C4-2B (cell line): ENCODE data around the gene FAHD1.
A peak's percentile ranks its signal among the peaks of the same experiment; 100 is the strongest.

ENCODE experiments used
- H3K27ac ChIP-seq: fragments of 450-650 bp; 2 replicates; pipeline ENCODE4 v1.5.1; 2017
- ZFX ChIP-seq: fragments of 450-650 bp; IDR thresholded peaks from 2 replicates; pipeline ENCODE4 v1.6.1; 2017
- TF ChIP-seq, protein P1 (sequence below): fragments of 450-650 bp; conservative IDR thresholded peaks from 2 replicates; pipeline ENCODE4 v1.5.1; 2017; ENCODE audit warnings: mild to moderate bottlenecking

The FAHD1 gene

DNA sequence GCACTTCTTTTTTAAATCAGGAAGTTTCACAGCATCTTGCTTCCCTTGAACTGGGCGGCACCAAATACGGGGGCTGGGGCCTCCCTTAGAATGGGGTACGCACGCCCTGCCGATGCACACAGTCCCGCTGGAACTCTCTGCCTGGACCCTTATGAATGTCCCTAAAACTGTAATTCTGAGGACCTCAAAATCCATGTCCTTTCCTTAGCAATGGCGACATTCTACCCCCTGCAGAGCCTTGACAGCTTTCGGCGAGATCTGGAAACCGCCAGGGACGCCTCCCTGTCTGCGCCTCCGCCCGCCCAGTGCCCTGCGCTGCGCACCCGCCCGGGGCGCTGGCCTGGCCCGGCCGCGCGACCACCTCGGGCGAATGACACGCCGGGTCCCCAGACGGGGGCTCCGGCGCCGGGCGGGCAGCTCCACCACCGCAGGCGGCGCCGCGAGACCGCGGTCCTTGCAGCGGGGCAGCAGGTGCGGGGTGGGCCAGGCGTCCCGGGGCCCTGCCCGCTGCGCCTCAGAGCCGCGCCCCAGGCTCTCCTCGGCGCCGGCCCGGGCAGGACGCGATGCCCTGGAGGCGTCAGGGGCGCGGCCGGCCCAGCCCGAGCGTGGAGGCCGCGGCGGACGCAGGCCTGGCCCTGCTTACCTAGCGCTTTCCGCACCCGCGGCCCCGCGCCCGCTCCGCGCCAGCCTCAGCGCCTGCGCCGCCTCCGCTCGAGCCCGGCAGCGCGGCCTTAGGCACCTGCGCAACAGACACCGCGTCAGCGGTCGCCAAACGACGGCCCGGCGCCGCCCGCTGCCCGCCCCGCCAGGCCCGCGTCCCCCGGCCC lies 929 bp upstream of the FAHD1 start:
- peak overlapping the region; percentile 95 for H3K27ac ChIP-seq
- TF ChIP-seq, protein P1, sequence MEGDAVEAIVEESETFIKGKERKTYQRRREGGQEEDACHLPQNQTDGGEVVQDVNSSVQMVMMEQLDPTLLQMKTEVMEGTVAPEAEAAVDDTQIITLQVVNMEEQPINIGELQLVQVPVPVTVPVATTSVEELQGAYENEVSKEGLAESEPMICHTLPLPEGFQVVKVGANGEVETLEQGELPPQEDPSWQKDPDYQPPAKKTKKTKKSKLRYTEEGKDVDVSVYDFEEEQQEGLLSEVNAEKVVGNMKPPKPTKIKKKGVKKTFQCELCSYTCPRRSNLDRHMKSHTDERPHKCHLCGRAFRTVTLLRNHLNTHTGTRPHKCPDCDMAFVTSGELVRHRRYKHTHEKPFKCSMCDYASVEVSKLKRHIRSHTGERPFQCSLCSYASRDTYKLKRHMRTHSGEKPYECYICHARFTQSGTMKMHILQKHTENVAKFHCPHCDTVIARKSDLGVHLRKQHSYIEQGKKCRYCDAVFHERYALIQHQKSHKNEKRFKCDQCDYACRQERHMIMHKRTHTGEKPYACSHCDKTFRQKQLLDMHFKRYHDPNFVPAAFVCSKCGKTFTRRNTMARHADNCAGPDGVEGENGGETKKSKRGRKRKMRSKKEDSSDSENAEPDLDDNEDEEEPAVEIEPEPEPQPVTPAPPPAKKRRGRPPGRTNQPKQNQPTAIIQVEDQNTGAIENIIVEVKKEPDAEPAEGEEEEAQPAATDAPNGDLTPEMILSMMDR = no peak; the same call in 1 of the 2 replicates
- no peak for TF ChIP-seq ZFX

DNA sequence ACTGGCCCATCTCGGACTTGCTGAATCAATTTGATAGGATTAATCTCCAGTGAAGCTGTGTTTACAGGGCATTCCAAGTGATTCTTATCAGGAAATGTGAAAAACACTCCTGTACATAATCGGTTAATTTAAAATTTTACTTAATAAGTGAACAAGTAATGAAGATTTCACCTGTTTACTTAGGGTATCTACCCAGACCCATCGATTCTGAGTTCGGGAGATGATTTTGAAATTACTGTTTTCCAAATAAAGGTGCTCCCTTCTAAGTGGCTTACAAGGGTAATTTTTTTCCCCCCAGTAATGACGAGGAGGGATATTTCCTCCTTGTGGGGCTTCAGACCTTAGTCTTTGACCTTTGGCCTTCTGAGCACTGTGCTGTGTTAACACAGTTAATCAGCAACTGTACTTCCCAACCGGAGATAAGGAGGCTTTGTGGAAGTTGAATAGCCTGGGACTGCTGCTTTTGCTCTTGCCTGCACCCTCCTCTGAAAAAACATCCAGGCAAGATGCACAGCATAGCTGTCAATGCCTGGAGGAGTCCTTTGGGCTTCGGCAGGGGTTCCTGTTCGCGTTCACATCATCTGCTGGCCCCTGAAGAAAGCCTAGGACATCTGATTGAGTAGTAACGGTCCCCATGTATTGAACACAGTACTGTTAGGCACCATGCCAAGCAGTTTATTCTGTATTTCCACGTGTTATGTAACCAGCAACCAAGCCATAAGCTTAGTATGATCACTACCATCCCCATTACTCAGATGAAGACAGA lies 1.8 kb downstream of the FAHD1 start:
- no peak overlapping the region for H3K27ac ChIP-seq
- TF ChIP-seq, protein P1 = no peak
- TF ChIP-seq ZFX = no peak

- TF ChIP-seq, protein P1 = no peak
- no peak for TF ChIP-seq ZFX
- no peak overlapping the region for H3K27ac ChIP-seq
These were observed 3.2 kb downstream of the FAHD1 start for GRCh38 chr16:1830213-1830612.

DNA sequence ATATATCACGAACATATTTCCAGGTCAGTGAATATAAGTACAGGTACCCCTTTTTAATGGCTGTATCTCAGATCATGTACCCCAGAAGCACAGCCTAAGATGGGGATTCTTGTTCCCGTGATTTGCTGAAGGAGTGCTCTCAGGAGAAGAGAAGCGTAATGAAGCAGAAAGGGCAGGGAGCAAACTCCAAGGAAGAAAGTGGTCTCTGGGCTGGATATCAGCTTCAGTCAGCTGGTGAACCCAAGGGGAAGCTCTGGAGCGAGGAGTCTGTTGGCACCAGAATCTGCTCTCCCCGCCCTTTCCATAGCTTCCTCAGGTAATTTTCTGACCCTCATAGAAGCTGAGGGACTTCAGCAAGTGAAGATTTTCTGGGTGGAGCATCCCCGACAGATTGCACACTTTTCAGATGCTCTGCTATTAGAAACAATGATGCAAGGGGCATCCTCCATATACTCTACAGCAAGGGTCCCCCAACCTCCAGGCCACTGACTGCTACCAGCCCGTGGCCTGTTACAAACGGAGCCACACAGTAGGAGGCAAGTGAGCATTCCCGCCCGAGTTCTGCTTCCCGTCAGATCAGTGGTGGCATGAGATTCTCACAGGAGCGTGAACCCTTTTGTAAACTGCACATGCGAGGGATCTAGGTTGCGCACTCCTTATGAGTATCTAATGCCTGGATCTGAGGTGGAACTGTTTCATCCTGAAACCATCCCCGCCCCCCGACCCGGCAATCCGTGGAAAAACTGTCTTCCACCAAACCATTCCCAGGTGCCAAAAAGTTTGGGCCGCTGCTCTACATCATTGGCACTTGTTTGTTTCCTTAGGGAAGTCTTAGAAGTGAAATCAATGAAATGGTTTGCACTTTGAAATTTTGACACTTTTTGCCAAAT lies 4.4 kb downstream of the FAHD1 start:
- TF ChIP-seq, protein P1 = no peak
- TF ChIP-seq ZFX = no peak
- H3K27ac ChIP-seq = no peak overlapping the region

GRCh38 chr16:1832838-1833454 lies 5.9 kb downstream of the FAHD1 start:
- no peak for TF ChIP-seq ZFX
- TF ChIP-seq, protein P1 = no peak
- no peak overlapping the region for H3K27ac ChIP-seq

- TF ChIP-seq, protein P1 = no peak
- no peak for TF ChIP-seq ZFX
- no peak overlapping the region for H3K27ac ChIP-seq
These were observed 7.1 kb downstream of the FAHD1 start for GRCh38 chr16:1834096-1834495.
